Lung microvascular endothelial cell (primary cell): ENCODE results near the gene RNF214. TPM values are rescaled to one million over a fixed set of nuclear protein-coding genes. Genes with fewer than 3 reads are reported as not detected.
"Not testable (repeated sequence)": the region's sequence is repeated elsewhere in the genome, so short reads cannot be mapped to it uniquely, and the experiment has no call there.

Source experiments
- DNase-seq, 2 donors: peaks; one replicate each; pipeline versions ENCODE4 v3.0.0 to v3.0.0-alpha.2; 2010; ENCODE audit warnings: low read depth in 2 of 2
- total RNA-seq: library from RNA; depleted of rRNA; stranded (reverse); fragments of >200 nt; gene quantifications from 2 replicates; pipeline ENCODE4 v1.2.1, GENCODE V29; 2014

The RNF214 gene
- total RNA-seq, 1 donor from 2014 or later = 7.1 TPM

DNA sequence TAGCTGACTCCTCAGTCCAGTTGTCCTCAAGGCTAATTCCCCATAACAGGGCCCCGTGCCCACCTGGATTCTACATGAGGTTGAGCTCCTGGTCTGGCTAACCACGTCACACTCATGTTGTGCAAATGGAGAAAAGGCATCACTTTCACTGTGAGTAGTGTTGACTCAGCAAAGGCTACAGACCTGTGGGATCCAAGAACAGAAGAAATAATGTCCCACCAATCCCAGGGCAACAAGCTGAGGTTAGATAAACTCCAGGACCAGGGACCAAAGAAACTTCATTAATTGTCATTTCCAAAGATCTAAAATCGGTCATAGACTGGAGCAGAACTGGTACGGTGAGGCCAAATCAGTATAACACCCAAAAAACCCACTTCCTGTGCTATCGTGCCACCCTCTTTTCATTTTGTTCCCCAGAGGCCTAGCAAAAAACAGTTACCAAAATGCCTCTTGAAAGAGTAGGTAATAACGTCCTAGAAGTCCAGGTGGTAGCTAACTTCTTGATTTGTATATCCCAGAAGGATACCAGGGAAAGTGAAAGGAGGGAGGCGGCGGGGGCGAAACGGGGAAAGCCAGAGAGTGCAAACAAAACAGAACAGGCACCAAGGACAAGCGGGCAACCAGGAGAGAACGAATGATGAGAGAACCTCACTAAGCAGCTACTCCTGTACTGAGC is 2.0 kb upstream of the RNF214 start:
- no peak for DNase-seq

DNA sequence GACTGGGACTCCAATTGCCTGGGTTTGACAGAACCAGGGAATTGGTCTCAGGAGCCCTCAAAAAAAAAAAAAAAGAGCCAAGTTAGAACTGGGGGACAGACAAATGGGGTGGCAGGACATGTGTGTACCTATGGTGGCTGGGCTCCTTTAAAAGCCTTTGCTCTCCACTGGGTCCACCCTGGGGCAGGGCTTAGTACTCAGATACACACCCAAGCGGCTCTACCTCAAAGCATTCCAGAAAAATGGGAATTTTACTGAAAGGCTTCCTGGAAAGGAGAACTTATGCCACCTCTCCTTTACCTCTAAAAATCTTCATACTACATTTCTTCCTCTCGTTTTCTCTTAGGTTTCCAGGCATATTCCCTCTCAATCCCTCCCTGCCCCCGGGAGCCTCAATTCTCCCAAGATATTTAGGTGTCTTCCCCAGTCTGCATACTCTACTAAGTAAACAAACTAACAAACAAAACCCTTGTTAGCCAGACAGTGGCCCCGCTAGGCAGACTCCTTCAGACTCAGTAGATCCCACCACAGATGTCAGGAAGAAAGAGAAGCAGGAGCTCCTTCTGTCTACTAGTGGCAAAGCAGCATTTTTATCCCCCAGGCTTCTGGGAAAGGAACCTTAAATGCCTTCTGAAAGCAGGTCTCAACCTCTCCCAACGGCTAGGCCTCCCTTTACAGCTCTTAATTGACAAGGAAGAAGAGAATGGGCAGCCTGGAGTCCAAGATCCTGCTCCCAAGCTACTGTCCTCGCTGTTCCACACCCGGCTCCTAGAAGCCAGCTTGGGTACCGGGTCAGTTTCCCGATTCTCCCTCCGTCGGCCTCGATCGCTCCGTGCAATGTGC is 1.3 kb upstream of the RNF214 start:
- DNase-seq = no peak

DNA sequence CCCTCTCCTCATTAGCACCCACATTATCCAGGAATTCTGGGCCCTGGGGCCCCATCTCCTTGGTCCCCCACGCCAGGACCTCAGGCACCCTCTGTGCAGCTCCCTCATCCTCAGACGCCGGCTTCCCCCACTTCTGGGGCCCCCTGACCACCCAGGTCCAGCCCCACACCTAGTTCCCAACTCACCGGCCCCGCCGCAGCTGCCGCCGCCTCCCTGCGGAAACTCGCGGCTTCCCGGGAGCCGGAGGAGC is 704 bp upstream of the RNF214 start, which contains the start of gene PCSK7:
PCSK7 (minus strand) TSS at position 232 of the 250 bp plus-strand sequence. CDS start 2,229 bp downstream, outside the sequence.
- no peak for DNase-seq

DNA sequence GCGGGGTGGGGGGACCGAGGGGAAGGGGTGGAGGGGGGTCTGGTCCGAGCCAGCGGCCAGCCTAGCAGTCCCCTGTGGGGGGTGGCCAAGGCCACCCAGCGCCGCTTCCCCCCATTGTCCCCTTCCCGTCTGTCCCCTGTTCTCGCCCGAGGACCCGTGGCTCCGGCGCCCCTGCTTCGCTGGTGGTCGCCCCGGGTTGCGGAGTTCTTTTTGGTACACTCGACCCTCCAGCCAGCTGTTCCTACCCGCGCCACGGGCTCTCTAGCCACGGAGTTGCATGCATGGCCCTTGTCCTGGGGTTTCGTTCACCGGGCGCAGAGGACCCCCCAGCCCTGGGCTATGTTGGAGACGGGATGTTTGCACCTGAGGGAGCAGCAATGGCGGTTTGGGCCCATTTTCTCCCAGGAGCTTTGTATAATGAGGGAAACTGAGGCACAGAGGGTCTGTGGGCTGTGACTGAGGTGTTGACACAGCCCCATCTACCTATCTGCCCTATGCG is 489 bp downstream of the RNF214 start:
- DNase-seq = peak in 1 of 2 donors; percentile 20

DNA sequence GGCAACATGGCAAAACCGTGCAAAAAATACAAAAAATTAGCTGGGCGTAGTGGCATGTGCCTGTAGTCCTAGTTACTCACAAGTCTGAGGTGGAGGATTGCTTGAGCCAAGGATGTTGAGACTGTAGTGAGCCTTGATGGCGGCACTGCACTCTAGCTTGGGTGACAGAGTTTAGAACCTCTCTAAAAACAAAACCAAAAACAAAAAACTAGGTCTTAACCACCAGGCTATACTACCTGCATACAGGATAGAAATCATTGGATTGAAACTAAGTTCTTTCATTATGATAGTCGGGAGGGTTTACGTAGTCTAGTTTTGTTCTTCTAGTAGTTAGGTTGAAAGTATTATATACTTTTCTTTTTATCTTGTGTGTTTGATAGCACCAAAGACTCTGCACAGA is 5.8 kb downstream of the RNF214 start:
- no peak for DNase-seq

DNA sequence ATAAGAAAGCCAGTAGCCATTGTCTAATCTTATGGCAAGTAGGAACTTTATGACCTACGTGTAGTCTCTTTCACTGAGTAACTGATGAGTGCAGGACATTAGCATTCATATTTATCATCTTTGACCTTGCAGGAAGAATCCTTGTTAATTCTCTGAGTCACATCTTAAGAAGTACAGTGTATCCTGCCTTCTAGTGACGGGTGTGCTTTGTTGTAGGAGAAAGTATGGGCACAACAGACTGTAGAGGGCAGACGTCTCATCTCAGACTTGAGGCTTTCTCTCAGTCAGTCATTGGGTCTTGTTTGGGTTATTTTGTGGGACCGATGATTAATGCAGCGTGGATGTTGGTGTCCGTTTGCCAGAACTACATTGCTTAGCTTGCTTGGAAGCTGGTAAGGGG is 6.8 kb downstream of the RNF214 start:
- peak in 1 of 2 donors; percentile 95 for DNase-seq

DNA sequence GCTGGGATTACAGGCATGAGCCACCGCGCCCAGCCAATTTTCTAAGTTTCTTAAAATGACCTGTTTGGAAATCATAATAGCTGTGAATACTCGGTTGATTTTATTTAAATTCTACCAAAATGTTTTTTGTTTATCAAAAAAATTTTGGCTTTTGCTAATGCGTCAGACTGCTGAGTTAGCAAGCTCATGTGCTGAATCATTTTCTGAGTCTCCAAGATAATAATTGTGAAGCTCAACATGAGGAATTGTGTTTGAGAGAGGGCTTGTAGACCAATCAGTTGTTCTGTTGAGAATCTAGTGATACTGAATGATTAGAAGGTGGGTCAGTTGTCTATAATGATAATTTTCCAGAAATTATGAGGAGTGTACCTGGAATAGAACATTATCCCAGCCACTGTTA is 15.9 kb downstream of the RNF214 start:
- DNase-seq = no peak

DNA sequence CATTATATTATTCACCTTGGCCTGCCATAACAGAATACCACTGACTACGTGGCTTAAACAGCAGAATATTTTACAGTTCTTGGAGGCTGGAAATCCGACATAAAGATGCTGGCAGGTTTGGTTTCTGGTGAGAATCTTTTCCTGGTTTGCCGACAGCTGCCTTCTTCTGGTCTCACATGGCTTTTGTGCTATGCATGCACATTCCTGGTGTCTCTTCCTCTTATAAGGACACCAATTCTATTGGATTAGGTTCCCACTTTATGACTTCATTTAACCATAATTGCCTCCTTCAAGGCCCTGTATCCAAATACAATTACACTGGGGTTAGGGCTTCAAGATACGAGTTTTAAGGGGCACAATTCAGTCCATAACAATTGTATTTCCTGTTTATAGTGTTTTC is 17.1 kb downstream of the RNF214 start:
- no peak for DNase-seq

DNA sequence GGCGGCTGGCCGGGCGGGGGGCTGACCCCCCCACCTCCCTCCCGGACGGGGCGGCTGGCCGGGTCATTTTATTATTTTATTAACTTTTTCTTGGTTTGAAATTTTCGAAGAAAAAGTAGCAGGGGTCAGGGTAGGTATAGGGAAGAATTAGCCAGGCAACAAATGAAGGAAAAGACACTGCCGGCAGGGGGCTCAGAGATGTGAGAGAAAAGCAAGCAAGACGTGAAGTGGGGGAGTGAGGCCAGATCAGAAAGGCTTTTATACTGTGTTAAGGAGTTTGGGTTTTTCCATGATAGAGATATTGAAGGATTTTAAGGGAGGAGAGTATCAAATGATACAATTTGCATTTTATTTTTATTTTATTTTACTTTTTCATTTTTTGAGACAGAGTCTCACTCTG is 19.0 kb downstream of the RNF214 start:
- no peak for DNase-seq

DNA sequence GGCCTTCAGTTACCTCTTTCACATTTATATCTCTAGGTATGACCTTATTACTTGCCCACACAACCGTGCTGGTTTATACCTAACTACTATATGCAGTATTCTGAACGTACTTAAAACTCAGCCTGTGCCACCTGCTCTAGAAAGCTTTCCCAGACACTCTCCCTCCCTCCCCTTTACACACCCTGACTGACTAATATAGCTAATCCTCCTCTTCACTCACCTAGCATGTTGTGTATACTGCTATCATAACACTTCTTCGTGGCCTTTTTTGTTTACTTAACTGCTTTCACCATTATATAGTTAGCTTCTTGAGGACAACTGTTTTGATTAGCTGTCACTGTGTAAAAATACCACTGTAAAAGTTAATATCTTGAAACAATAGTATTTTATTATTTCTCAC is 23.5 kb downstream of the RNF214 start:
- no peak for DNase-seq

DNA sequence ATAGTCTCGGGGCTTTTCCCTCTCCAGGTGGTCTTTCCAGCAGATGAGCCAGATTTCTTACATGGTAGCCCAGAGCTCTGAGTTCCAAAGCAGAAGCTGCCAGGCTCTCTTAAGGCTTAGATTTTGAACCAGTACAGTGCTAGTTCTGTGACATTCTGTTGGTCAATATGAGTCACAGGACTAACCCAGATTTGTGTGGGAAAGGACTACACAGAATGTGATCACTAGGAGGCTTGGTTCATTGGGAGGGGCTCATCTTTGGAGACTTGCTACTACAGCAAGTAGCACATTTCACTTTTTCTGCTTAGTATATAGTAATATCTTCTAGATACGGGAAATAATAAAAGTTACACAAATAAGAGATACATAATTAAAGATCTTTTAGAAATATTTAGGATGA is 24.1 kb downstream of the RNF214 start:
- no peak for DNase-seq

DNA sequence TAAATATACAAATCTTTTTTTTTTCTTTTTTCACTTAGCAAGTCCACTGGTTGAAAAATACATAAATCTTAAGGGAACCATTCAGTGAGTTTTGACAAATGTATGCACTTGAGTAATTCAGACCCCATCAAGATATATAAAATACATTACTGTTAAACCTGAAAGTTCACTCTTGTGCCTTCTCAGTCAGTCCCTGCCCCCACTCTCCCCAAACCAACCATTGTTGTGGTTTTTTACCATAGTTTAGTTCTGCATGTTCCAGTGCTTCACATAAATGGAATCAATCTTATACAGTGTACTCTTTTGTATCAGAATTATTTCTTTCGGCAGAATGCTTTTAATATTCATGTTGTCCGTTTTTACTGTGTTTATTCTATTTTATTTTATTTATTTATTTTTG is 26.1 kb downstream of the RNF214 start:
- no peak for DNase-seq

DNA sequence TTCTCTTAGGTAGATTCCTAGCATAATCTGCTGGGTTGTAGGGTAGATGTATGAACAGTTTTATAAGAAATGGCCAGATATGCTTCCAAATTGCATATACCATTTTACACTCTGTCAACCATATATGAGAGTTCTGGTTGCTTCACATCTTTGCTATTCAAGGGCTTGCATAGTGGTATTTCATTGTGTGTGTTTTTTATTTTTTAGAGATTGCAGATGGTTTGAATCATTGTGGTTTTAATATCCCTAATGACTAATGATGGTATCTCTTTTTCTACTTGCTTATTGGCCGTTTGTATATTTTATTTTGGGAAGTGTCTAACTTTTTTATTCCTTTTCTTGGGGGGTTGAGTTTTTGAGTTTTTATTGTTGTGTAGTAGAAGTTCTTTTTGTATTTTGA is 26.9 kb downstream of the RNF214 start:
- no peak for DNase-seq

DNA sequence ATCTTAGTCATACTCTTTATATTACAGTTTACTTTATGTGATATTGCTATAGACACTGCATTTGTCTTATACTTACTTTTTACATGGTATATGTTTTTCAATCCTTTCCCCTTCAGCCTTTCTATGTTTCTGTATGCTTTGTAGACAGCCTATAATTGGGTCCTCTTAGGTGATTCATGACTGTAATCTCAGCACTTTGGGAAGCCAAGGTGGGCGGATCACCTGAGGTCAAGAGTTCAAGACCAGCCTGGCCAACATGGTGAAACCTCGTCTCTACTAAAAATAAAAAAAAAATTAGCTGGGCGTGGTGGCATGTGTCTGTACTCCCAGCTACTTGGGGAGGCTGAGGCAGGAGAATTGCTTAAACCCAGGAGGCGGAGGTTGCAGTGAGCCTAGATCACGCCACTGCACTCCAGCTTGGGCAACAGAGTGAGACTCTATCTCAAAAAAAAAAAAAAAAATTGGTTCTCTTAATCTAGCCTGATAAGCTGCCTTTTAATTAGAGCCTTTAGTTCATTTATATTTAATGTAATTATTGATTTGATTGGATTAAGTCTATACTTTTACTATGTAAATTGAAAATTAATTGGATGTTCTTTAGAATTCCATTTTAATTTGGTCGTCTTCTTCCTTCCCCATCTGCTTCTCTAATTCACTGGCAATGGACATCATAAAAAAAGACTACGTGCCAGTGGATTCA is 32.3 kb downstream of the RNF214 start:
- DNase-seq = not testable (repeated sequence)

DNA sequence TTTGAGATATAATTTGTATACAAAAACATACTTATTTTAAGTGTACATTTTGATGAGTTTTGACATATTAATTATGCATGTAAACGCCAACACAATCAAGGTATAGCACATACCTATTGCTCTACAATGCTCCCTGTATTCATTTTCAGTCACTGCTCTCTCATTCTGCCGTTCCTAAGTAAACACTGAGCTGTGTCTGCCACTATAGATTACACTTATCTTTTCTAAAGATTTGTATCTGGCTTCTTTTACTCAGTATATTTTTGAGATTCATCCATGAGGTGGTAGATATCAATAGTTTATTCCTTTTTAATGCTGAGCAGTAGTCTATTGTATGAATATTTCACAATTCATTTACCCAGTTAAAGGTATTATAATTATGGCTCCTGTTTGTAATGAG is 33.3 kb downstream of the RNF214 start:
- no peak for DNase-seq

DNA sequence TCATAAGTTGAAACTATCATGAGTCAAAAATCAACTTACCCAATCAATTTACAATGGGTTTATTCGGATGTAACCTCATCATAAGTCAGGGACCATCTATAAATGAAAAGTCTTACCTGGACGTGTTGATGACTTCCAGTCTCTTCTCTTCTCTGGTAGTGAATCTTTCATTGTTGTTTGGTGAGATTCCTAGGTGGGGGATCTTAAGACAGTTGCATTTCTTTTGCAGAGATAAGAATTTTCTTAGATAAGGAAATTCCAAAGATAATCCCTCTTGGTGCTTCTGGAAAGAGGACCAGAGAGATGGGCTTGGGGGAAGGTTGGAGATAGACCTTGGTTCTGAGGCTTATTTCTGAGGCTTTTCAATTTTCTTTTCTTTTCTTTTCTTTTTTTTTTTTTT is 37.4 kb downstream of the RNF214 start:
- no peak for DNase-seq

DNA sequence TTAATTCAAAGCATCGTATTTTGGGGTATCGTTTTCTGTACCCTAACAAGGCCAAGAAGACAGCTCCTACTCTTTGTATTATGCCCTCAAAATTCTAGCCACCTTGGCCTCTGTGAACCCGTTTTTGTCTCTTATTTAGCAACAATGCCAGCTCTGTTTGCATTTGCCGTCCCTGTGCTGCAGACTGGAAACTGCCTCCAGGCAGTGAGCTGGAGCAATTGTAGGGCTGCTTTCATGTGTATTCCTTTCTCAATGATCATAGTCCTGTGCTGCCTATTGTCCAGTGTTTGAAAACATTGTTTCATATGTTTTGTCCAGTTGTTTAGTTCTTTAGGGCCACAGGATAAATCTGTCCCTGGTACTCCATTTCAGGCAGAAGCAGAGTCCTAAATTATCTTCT is 38.7 kb downstream of the RNF214 start:
- no peak for DNase-seq

DNA sequence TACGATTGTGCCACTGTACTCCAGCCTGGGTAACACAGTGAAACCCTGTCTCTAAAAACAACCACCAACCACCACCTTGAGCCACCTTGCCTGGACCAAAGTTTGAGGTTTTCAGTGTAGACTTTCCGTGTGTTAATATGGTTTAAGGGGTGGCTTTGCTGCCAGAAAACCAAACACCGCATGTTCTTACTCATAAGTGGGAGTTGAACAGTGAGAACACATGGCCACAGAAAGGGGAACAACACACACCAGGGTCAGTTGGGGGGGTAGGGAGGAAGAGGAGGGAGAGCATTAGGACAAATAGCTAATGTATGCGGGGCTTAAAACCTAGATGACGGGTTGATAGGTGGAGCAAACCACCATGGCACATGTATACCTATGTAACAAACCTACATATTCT is 39.7 kb downstream of the RNF214 start:
- not testable (repeated sequence) for DNase-seq

DNA sequence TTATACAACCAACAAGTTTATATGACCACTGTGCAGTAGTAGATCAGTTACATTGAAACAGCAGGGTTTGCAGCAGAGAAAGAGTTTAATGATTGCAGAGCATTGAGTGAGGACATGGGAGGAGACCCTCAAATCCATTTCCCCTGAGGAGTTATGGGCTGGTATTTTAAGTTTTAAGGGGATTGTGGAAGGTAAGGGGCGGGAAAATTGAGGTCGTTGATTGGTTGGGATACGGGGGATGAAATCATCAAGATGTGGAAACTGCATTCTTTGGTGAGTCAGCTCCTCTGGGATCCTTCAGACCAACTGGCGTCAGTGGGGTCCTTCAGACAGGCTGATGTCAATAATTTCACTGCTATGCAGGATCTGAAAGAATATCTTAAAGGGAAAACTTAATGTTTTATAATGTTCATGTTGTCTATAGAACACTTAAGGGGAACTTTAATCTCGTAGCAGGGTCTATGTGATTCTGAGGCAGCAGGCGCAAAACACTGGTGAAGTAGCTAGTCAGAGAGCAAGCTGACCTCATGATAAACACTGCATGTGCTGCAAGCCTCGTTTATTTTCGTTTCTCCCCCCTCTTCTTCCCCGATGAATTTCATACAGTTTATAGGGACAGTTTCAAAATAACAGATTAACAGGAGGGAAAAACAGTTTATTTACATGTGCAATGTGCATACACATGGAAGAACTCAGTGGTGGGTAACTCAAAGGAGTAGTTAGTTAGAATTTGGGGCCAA is 41.2 kb downstream of the RNF214 start:
- peak in 1 of 2 donors; percentile 45 for DNase-seq

DNA sequence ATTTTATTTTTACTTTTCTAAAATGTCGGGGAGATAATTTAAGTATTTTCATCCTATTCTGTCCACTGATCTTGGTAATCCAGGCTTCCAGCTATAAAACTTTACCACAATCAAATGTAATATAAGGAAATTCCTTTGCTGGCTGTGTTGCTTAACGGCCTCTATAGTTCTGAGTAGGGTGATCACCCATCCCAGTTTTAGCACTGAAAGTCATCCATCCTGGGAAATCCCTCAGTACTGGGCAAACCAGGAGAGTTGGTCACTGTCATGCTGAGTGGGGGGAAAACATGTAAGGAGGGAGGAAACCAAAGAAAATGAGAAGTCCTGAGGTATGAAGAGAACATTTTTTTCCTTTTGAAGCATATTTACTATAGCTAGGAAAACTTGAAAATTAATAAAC is 45.9 kb downstream of the RNF214 start:
- DNase-seq = no peak

DNA sequence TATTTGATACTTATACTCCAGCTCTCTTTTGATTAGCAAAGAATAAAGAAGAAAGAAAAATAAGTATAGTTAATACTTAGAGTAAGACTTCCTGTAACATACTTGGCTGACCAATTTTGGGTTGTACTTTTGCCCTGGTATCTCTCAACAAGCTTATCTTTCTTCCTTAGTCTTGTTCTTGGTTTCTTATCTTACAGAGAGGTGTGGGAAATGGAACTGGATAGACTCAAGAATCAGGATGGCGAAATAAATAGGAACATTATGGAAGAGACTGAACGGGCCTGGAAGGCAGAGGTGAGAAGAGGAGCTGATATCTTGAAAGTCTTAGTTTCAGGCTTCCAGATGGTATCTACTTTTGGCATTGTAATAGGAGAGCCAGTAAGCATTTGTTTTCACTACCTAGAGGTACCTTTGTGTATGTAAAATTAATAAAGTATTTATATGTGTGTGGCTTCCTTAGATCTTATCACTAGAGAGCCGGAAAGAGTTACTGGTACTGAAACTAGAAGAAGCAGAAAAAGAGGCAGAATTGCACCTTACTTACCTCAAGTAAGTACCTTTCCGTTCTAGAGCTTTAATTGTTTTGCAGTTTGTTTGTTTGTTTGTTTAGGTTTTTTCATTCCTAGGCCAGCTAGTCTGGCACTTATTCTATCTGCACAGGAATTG is 47.4 kb downstream of the RNF214 start:
- no peak for DNase-seq
